ENCODE measurements around the gene C13orf46. TPM values are rescaled to one million over a fixed set of nuclear protein-coding genes. Genes with fewer than 3 reads are reported as not detected.

Gene C13orf46
- polyA plus RNA-seq, 1 donor (not counting 4 experiments of a cell fraction or from before 2014, with no cell fraction given), result not detected

DNA sequence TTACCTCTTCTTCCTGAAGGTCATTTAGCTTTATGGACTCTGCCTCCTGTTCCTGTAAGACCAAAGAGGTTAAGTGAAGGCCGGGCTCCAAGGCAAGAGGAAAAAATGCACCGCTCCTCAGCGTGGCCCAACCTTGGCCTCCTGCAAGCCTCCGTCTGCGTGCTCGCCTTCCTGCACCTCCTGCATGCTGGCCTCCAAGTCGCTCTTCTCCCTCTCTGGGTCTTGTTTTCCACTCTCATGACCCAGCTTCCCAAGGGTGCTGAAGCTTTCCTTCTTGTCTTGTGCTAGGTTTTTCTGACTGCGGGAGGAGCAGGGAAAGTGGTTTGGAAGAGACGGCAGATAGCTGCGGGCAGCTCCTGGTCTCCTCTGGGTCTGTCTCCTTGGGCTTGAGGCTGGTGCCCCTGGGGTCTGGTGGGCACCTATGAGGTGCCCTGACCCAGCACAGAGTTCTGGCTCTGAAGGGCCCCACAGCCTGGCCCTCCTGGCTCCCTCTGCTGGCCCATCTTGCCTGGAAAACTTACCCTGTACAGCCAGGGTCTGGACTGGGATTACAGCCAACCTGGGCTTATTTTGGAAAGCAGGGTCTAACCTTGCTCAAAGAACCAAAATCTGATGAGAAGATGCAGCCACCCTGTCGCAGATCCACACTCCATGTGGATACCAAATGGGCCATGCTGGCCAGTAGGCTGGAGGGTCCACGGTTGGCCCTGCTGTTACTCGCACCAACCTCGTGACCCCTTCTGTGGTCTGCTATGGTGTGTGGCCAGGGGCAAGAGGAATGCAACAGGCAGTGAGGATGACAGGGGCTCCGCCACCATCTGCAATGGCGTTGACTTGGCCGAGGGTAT, 5.2 kb downstream of the C13orf46 start:
- no peaks in the 10 kb centered on the region for H3K9me1 ChIP-seq (ENCODE audit: control insufficient read depth, extremely low read depth, insufficient read depth, low read length)
- no peaks in the 10 kb centered on the region for H3K36me3 ChIP-seq (ENCODE audit: control insufficient read depth in 2 of 2, extremely low read depth in 1 of 2, insufficient read depth in 2 of 2, low read length in 2 of 2)
- DNase-seq (ENCODE audit: low read depth, low spot score) (no peak), FAIRE-seq (no peak)
- H3K4me1 ChIP-seq (ENCODE audit: control insufficient read depth, extremely low read depth, insufficient read depth, low read length), result peaks cover 17% of the 10 kb centered on the region
- dilution Hi-C loops (cut with MboI; ENCODE audit: extremely low pct_ligation_motif_present, low sequenced_read_pairs), result no loop called here
- H3K9me3 ChIP-seq (ENCODE audit: control insufficient read depth, low read depth, low read length), result peaks cover 9% of the 10 kb centered on the region
- no peaks in the 10 kb centered on the region for H3K79me2 ChIP-seq (ENCODE audit: control insufficient read depth, insufficient read depth, low read length)
- H2AFZ ChIP-seq (ENCODE audit: control insufficient read depth, low read length), result no peak overlapping the region
- no peaks in the 10 kb centered on the region for H4K20me1 ChIP-seq (ENCODE audit: control insufficient read depth, extremely low read depth, insufficient read depth, low read length)
- peaks cover 12% of the 10 kb centered on the region for H3K27me3 ChIP-seq (ENCODE audit: control insufficient read depth, extremely low read depth, insufficient read depth, low read length)
- no peak overlapping the region for H3K27ac ChIP-seq (ENCODE audit: control insufficient read depth, insufficient read depth, low read length)
- H3K9ac ChIP-seq (ENCODE audit: control insufficient read depth, extremely low read depth, insufficient read depth, low read length), result no peak overlapping the region
- TF ChIP-seq, protein P1, sequence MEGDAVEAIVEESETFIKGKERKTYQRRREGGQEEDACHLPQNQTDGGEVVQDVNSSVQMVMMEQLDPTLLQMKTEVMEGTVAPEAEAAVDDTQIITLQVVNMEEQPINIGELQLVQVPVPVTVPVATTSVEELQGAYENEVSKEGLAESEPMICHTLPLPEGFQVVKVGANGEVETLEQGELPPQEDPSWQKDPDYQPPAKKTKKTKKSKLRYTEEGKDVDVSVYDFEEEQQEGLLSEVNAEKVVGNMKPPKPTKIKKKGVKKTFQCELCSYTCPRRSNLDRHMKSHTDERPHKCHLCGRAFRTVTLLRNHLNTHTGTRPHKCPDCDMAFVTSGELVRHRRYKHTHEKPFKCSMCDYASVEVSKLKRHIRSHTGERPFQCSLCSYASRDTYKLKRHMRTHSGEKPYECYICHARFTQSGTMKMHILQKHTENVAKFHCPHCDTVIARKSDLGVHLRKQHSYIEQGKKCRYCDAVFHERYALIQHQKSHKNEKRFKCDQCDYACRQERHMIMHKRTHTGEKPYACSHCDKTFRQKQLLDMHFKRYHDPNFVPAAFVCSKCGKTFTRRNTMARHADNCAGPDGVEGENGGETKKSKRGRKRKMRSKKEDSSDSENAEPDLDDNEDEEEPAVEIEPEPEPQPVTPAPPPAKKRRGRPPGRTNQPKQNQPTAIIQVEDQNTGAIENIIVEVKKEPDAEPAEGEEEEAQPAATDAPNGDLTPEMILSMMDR (optimal IDR thresholded peaks at IDR 0.05 in 1 of 3, IDR thresholded peaks at IDR 0.05 in 1 of 3, conservative IDR thresholded peaks at IDR 0.05 in 1 of 3; ENCODE audit: extremely low read depth in 1 of 3, insufficient read depth in 2 of 3, low read length in 3 of 3), result no peak
- no peak for TF ChIP-seq EZH2 (IDR thresholded peaks at IDR 0.05; ENCODE audit: low read length)
- no peak overlapping the region for H3K4me3 ChIP-seq (ENCODE audit: control insufficient read depth in 2 of 3, extremely low read depth in 1 of 3, insufficient read depth in 2 of 3, low read depth in 1 of 3, low read length in 3 of 3)
- no peak overlapping the region for H3K4me2 ChIP-seq (ENCODE audit: control insufficient read depth, extremely low read depth, insufficient read depth, low read depth, low read length)

GRCh38 chr13:113967729-113968462, 6.0 kb downstream of the C13orf46 start:
- Histone ChIP-seq H3K9ac (ENCODE audit: control insufficient read depth, extremely low read depth, insufficient read depth, low read length) (no peak overlapping the region), H3K9me3 (ENCODE audit: control insufficient read depth, low read depth, low read length) (peaks cover 9% of the 10 kb centered on the region), H3K9me1 (ENCODE audit: control insufficient read depth, extremely low read depth, insufficient read depth, low read length) (no peaks in the 10 kb centered on the region), H3K79me2 (ENCODE audit: control insufficient read depth, insufficient read depth, low read length) (no peaks in the 10 kb centered on the region), H3K27ac (ENCODE audit: control insufficient read depth, insufficient read depth, low read length) (no peak overlapping the region), H4K20me1 (ENCODE audit: control insufficient read depth, extremely low read depth, insufficient read depth, low read length) (no peaks in the 10 kb centered on the region), H3K27me3 (ENCODE audit: control insufficient read depth, extremely low read depth, insufficient read depth, low read length) (peaks cover 12% of the 10 kb centered on the region), H3K4me2 (ENCODE audit: control insufficient read depth, extremely low read depth, insufficient read depth, low read depth, low read length) (no peak overlapping the region), H3K36me3 (ENCODE audit: control insufficient read depth in 2 of 2, extremely low read depth in 1 of 2, insufficient read depth in 2 of 2, low read length in 2 of 2) (no peaks in the 10 kb centered on the region), H2AFZ (ENCODE audit: control insufficient read depth, low read length) (no peak overlapping the region), H3K4me3 (ENCODE audit: control insufficient read depth in 2 of 3, extremely low read depth in 1 of 3, insufficient read depth in 2 of 3, low read depth in 1 of 3, low read length in 3 of 3) (no peak overlapping the region), H3K4me1 (ENCODE audit: control insufficient read depth, extremely low read depth, insufficient read depth, low read length) (peaks cover 17% of the 10 kb centered on the region)
- FAIRE-seq (no peak), DNase-seq (ENCODE audit: low read depth, low spot score) (no peak)
- dilution Hi-C loops (cut with MboI; ENCODE audit: extremely low pct_ligation_motif_present, low sequenced_read_pairs), result no loop called here
- TF ChIP-seq EZH2 (IDR thresholded peaks at IDR 0.05; ENCODE audit: low read length), result no peak
- TF ChIP-seq, protein P1 (optimal IDR thresholded peaks at IDR 0.05 in 1 of 3, IDR thresholded peaks at IDR 0.05 in 1 of 3, conservative IDR thresholded peaks at IDR 0.05 in 1 of 3; ENCODE audit: extremely low read depth in 1 of 3, insufficient read depth in 2 of 3, low read length in 3 of 3), result no peak
